Measurements from ENCODE around the gene ACVR1. TPM values are rescaled to one million over a fixed set of nuclear protein-coding genes. Genes with fewer than 3 reads are reported as not detected.
A peak's percentile ranks its signal among the peaks of the same experiment; 100 is the strongest.

Gene ACVR1
- total RNA-seq, 1 experiment from 2014 or later: 11.1 TPM

DNA sequence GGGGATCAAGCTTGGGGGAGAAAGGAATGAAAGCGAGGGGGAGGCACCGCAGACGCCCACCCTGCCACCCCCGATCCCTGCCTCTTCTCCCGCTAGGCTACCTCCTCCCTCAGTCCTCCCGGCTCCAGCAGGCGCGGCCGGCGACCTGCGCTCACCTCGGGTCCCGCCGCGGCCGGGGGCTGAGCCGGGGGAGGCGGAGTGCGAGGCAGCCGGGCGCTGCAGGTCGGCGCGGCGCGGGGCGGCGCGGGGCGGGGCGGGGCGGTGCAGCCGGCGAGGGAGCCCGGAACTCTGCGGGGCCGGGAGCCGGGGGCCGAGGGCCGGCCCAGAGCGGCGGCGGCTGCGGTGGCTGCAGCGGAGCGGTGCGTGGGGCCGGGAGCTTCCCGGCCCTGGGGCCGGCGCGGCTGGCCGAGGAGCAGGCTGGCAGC, 477 bp downstream of the ACVR1 start:
- Mint-ChIP-seq H3K4me3 (ENCODE audit: unreplicated experiment) (peak overlapping the region; percentile 91), H3K27me3 (ENCODE audit: insufficient read depth, unreplicated experiment) (no peaks in the 10 kb centered on the region), H3K9me3 (ENCODE audit: unreplicated experiment) (no peaks in the 10 kb centered on the region), H3K36me3 (ENCODE audit: insufficient read depth, unreplicated experiment) (no peaks in the 10 kb centered on the region), H3K4me1 (ENCODE audit: low read depth, unreplicated experiment) (peaks cover 6% of the 10 kb centered on the region), H3K27ac (ENCODE audit: unreplicated experiment) (peak overlapping the region; percentile 66)
- ChIA-PET CTCF (interaction anchor here (0.6 to 1.3 kb wide), 4 partner anchors 11 to 245 kb away, joined by 3 to 8 read pairs (median 4); no protein-coding TSS in a partner anchor), POLR2A (interaction anchor here (0.6 to 1.0 kb wide), 2 partner anchors 204 to 581 kb away, joined by 4 to 11 read pairs; partner anchors contain the start of genes CCDC148 and PKP4)
- Histone ChIP-seq H3K4me1 (0 out of 2 replicates have a peak, but pooled peaks cover 7% of the 10 kb centered on the region), H3K9me3 (no peaks in the 10 kb centered on the region), H3K27me3 (replicated peaks; ENCODE audit: control insufficient read depth, insufficient read depth, low read length) (no peaks in the 10 kb centered on the region), H3K4me3 (ENCODE audit: low read depth, low read length) (peak overlapping the region; percentile 94), H3K36me3 (ENCODE audit: control insufficient read depth, insufficient read depth, low read length) (no peaks in the 10 kb centered on the region)
- DNase-seq: peak; percentile 53 to 81
- intact Hi-C loops (cut with micrococcal nuclease; ENCODE audit: unreplicated experiment): loop anchor here (1.0 to 5.0 kb wide), 3 partner anchors 62 to 135 kb away; no protein-coding TSS in a partner anchor
- no TSS peak for BruUV-seq (replicated peaks)
- TF ChIP-seq, protein P1, sequence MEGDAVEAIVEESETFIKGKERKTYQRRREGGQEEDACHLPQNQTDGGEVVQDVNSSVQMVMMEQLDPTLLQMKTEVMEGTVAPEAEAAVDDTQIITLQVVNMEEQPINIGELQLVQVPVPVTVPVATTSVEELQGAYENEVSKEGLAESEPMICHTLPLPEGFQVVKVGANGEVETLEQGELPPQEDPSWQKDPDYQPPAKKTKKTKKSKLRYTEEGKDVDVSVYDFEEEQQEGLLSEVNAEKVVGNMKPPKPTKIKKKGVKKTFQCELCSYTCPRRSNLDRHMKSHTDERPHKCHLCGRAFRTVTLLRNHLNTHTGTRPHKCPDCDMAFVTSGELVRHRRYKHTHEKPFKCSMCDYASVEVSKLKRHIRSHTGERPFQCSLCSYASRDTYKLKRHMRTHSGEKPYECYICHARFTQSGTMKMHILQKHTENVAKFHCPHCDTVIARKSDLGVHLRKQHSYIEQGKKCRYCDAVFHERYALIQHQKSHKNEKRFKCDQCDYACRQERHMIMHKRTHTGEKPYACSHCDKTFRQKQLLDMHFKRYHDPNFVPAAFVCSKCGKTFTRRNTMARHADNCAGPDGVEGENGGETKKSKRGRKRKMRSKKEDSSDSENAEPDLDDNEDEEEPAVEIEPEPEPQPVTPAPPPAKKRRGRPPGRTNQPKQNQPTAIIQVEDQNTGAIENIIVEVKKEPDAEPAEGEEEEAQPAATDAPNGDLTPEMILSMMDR (IDR thresholded peaks at IDR 0.05; ENCODE audit: insufficient read depth in 1 of 2, low read depth in 1 of 2, low read length in 1 of 2, severe bottlenecking in 1 of 2, unreplicated experiment in 1 of 2): no peak

DNA sequence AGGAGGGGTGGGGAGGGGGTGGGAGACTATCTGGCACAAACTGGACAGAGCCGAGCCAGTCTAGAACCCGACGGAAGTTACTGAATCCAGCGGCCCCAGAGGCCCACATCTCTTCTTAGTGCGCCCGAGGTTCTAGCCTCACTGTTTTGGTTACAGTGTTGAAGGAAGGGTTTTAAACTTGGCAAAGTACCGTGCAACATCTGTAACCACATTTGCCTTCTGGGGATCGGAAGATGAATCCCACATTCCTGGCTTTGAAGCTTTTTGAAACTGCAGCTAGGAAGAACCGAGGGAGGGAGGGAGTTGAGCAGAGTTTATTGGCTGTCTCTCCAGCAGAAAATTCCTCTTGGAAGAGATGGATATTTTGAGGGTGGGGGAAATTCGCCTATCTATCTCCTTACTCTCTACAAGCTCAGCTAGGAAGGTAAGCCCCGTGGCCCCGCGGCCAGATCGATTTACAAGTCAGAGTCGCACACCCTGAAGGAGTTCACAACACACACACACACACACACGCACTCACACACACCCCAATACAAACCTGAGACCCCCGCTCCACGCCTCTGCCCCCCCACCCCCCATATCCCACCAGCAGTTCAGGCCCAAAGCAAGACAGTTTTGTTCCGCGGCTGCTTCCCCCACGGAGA, 1.0 kb downstream of the ACVR1 start:
- Mint-ChIP-seq H3K4me1 (ENCODE audit: low read depth, unreplicated experiment) (peaks cover 6% of the 10 kb centered on the region), H3K4me3 (ENCODE audit: unreplicated experiment) (peak overlapping the region; percentile 91), H3K27ac (ENCODE audit: unreplicated experiment) (peak overlapping the region; percentile 66), H3K36me3 (ENCODE audit: insufficient read depth, unreplicated experiment) (no peaks in the 10 kb centered on the region), H3K9me3 (ENCODE audit: unreplicated experiment) (no peaks in the 10 kb centered on the region), H3K27me3 (ENCODE audit: insufficient read depth, unreplicated experiment) (no peaks in the 10 kb centered on the region)
- DNase-seq: peak in 1 of 2 experiments; percentile 31
- no peaks in the 10 kb centered on the region for H3K27me3 ChIP-seq (replicated peaks; ENCODE audit: control insufficient read depth, insufficient read depth, low read length)
- H3K4me3 ChIP-seq (ENCODE audit: low read depth, low read length): peak overlapping the region; percentile 94
- TSS peak; percentile 33 for BruUV-seq (replicated peaks)
- H3K36me3 ChIP-seq (ENCODE audit: control insufficient read depth, insufficient read depth, low read length): no peaks in the 10 kb centered on the region
- 0 out of 2 replicates have a peak, but pooled peaks cover 7% of the 10 kb centered on the region for H3K4me1 ChIP-seq
- TF ChIP-seq, protein P1 (IDR thresholded peaks at IDR 0.05; ENCODE audit: insufficient read depth in 1 of 2, low read depth in 1 of 2, low read length in 1 of 2, severe bottlenecking in 1 of 2, unreplicated experiment in 1 of 2): no peak
- intact Hi-C loops (cut with micrococcal nuclease; ENCODE audit: unreplicated experiment): loop anchor here (5.0 kb wide), 1 partner anchor 62 kb away; no protein-coding TSS in a partner anchor
- H3K9me3 ChIP-seq: no peaks in the 10 kb centered on the region
- POLR2A ChIA-PET: interaction anchor here (0.6 kb wide), 1 partner anchor 205 kb away, joined by 11 read pairs; no protein-coding TSS in a partner anchor
- CTCF ChIA-PET: interaction anchor here (0.6 kb wide), 1 partner anchor 149 kb away, joined by 6 read pairs; no protein-coding TSS in a partner anchor

DNA sequence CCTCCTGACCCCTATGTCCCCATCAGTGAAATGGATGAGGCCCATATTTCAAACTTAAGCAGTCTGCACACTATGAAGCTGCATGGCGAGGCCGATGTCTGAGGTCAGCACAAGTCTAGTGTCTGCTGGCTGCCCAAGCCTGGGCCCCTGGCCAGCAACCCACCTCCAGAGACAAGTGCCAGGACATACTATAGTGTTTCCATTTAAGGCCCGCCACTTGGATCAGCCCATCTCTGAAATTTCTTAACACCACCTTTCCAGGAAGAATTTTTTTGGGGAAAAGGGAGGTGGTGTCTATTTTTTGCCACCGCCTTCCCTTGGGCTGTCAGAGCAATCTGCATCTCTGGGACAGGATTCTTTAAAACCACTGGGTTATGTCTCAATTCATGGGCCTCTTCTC, 1.8 kb downstream of the ACVR1 start:
- Histone ChIP-seq H3K4me3 (ENCODE audit: low read depth, low read length) (no peak overlapping the region), H3K36me3 (ENCODE audit: control insufficient read depth, insufficient read depth, low read length) (no peaks in the 10 kb centered on the region), H3K4me1 (0 out of 2 replicates have a peak, but pooled peaks cover 7% of the 10 kb centered on the region), H3K27me3 (replicated peaks; ENCODE audit: control insufficient read depth, insufficient read depth, low read length) (no peaks in the 10 kb centered on the region), H3K9me3 (no peaks in the 10 kb centered on the region)
- Mint-ChIP-seq H3K27me3 (ENCODE audit: insufficient read depth, unreplicated experiment) (no peaks in the 10 kb centered on the region), H3K27ac (ENCODE audit: unreplicated experiment) (no peak overlapping the region), H3K4me3 (ENCODE audit: unreplicated experiment) (peak overlapping the region; percentile 91), H3K9me3 (ENCODE audit: unreplicated experiment) (no peaks in the 10 kb centered on the region), H3K4me1 (ENCODE audit: low read depth, unreplicated experiment) (peaks cover 6% of the 10 kb centered on the region), H3K36me3 (ENCODE audit: insufficient read depth, unreplicated experiment) (no peaks in the 10 kb centered on the region)
- no TSS peak for BruUV-seq (replicated peaks)
- CTCF ChIA-PET: interaction anchor here (0.6 kb wide), 1 partner anchor 148 kb away, joined by 6 read pairs; no protein-coding TSS in a partner anchor
- POLR2A ChIA-PET: no interaction called here
- intact Hi-C loops (cut with micrococcal nuclease; ENCODE audit: unreplicated experiment): no loop called here
- TF ChIP-seq, protein P1 (IDR thresholded peaks at IDR 0.05; ENCODE audit: insufficient read depth in 1 of 2, low read depth in 1 of 2, low read length in 1 of 2, severe bottlenecking in 1 of 2, unreplicated experiment in 1 of 2): no peak
- DNase-seq: no peak
